ENCODE measurements around the gene MORN3. TPM values are rescaled to one million over a fixed set of nuclear protein-coding genes. Genes with fewer than 3 reads are reported as not detected.

The MORN3 gene
- total and polyA plus RNA-seq, 9 of the 15 experiments (the other 6 are each of a cell fraction or from before 2014, with no cell fraction given) = 0.09 to 0.27 (median 0.20) TPM

- H3K4me1 ChIP-seq (replicated peaks in 1 of 2; ENCODE audit: control insufficient read depth in 2 of 2, insufficient read depth in 2 of 2, low read length in 2 of 2) = peaks cover 5 to 6% of the 10 kb centered on the region in 2 experiments; a peak in 4 of 5 replicates
- BruUV-seq (replicated peaks) = no TSS peak
- ATAC-seq = no peak
Observed at GRCh38 chr12:121614872-121615467, 54.5 kb downstream of the MORN3 start.

More at GRCh38 chr12:121614872-121615467, 54.5 kb downstream of the MORN3 start:
- in situ Hi-C loops (cut with MboI) (loop anchor here (5.0 kb wide), 1 partner anchor 53 kb away; no protein-coding TSS in a partner anchor), intact Hi-C loops (cut with micrococcal nuclease) (no loop called here)
- DNase-seq (ENCODE audit: extremely low read depth in 1 of 4, low spot score in 3 of 4) = no peak
- Histone ChIP-seq H3K27me3 (ENCODE audit: control insufficient read depth in 2 of 2, insufficient read depth in 2 of 2, low read length in 2 of 2) (no peaks in the 10 kb centered on the region), H3K4me2 (ENCODE audit: insufficient read depth, low read length) (no peak overlapping the region), H3K27ac (ENCODE audit: extremely low read depth, low read depth, low read length) (no peak overlapping the region), H3K4me3 (no peak overlapping the region), H2AFZ (ENCODE audit: low read depth, low read length) (no peak overlapping the region), H3K36me3 (ENCODE audit: control insufficient read depth, insufficient read depth, low read length) (no peaks in the 10 kb centered on the region), H3K9me1 (ENCODE audit: control insufficient read depth, insufficient read depth, low read length) (no peaks in the 10 kb centered on the region), H3K9me3 (replicated peaks; ENCODE audit: control insufficient read depth, insufficient read depth, low read depth, low read length) (no peaks in the 10 kb centered on the region), H4K20me1 (replicated peaks; ENCODE audit: control insufficient read depth, insufficient read depth, low read length) (no peaks in the 10 kb centered on the region), H3K79me2 (ENCODE audit: control insufficient read depth, insufficient read depth, low read length) (no peaks in the 10 kb centered on the region), H3K9ac (ENCODE audit: insufficient read depth in 1 of 2, low read depth in 2 of 2, low read length in 2 of 2) (no peak overlapping the region)
- 37% methylated on average over 6 of the region's 9 CpGs for WGBS (ENCODE audit: insufficient coverage, low coverage, missing lambda C conversion rate)
- no peak for TF ChIP-seq RBBP5 (IDR thresholded peaks at IDR 0.05; ENCODE audit: borderline replicate concordance, insufficient read depth, low read length, poor library complexity, severe bottlenecking)
- TF ChIP-seq ZNF316 (IDR thresholded peaks at IDR 0.05) = peak; percentile 48; the same call in 1 of the 2 replicates
- 0 out of 4 replicates have a peak, but pooled peaks of 1 of the 2 experiments have one; percentile 32 for TF ChIP-seq TRIM24 (IDR thresholded peaks at IDR 0.05)
- TF ChIP-seq, protein P1, sequence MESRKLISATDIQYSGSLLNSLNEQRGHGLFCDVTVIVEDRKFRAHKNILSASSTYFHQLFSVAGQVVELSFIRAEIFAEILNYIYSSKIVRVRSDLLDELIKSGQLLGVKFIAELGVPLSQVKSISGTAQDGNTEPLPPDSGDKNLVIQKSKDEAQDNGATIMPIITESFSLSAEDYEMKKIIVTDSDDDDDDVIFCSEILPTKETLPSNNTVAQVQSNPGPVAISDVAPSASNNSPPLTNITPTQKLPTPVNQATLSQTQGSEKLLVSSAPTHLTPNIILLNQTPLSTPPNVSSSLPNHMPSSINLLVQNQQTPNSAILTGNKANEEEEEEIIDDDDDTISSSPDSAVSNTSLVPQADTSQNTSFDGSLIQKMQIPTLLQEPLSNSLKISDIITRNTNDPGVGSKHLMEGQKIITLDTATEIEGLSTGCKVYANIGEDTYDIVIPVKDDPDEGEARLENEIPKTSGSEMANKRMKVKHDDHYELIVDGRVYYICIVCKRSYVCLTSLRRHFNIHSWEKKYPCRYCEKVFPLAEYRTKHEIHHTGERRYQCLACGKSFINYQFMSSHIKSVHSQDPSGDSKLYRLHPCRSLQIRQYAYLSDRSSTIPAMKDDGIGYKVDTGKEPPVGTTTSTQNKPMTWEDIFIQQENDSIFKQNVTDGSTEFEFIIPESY (CRISPR knock-in tag; IDR thresholded peaks at IDR 0.05) = peak; percentile 79
- no peak for TF ChIP-seq FOXJ2 (tag; IDR thresholded peaks at IDR 0.05)
- TF ChIP-seq ZNF175 (CRISPR knock-in tag; IDR thresholded peaks at IDR 0.05; ENCODE audit: low read depth) = no peak
- TF ChIP-seq SMARCB1 (IDR thresholded peaks at IDR 0.05; ENCODE audit: insufficient read length, low read depth) = no peak
- TF ChIP-seq FOXA1 (IDR thresholded peaks at IDR 0.05; ENCODE audit: borderline replicate concordance) = no peak
- POLR2A ChIA-PET = interaction anchor here (1.2 kb wide), 1 partner anchor 12 kb away, joined by 3 read pairs; no protein-coding TSS in a partner anchor
- FAIRE-seq = no peak
- CTCF ChIA-PET (ENCODE audit: low intra/inter-chr PET ratio) = no interaction called here
